ENCODE data around the gene IRX4.

IRX4 gene

GRCh38 chr5:1882337-1883119, at the start of gene IRX4:
Gene IRX4, minus strand, starts transcription at chr5:1882925. Its CDS starts 278 bp downstream, at chr5:1882647.
- Mint-ChIP-seq H3K36me3 (ENCODE audit: insufficient read depth) (peaks cover 4% of the 10 kb centered on the region), H3K9me3 (no peaks in the 10 kb centered on the region), H3K4me3 (no peak within 1 kb of the TSS), H3K4me1 (peaks cover 6% of the 10 kb centered on the region), H3K27me3 (peaks cover 52% of the 10 kb centered on the region), H3K27ac (ENCODE audit: low read depth) (no peak within 1 kb of the TSS)
- DNase-seq (ENCODE audit: low spot score in 2 of 2) (no peak), ATAC-seq (replicated peaks; ENCODE audit: extremely low read depth, poor library complexity, severe bottlenecking) (no peak)

- ATAC-seq (replicated peaks; ENCODE audit: extremely low read depth, poor library complexity, severe bottlenecking) (no peak), DNase-seq (ENCODE audit: low spot score in 2 of 2) (no peak)
- Mint-ChIP-seq H3K27ac (ENCODE audit: low read depth) (no peak overlapping the region), H3K36me3 (ENCODE audit: insufficient read depth) (no peaks in the 10 kb centered on the region), H3K27me3 (peaks cover 13% of the 10 kb centered on the region), H3K4me3 (no peak overlapping the region), H3K4me1 (no peaks in the 10 kb centered on the region), H3K9me3 (no peaks in the 10 kb centered on the region)
Observed at GRCh38 chr5:1931604-1932231, 49.0 kb upstream of the IRX4 start.

- Mint-ChIP-seq H3K9me3 (no peaks in the 10 kb centered on the region), H3K27me3 (peaks cover 10% of the 10 kb centered on the region), H3K27ac (ENCODE audit: low read depth) (no peak overlapping the region), H3K4me3 (no peak overlapping the region), H3K36me3 (ENCODE audit: insufficient read depth) (no peaks in the 10 kb centered on the region), H3K4me1 (no peaks in the 10 kb centered on the region)
- ATAC-seq (replicated peaks; ENCODE audit: extremely low read depth, poor library complexity, severe bottlenecking) (no peak), DNase-seq (ENCODE audit: low spot score in 2 of 2) (no peak)
Observed at GRCh38 chr5:1930880-1931603, 48.3 kb upstream of the IRX4 start.

- Mint-ChIP-seq H3K4me3 (no peak overlapping the region), H3K36me3 (ENCODE audit: insufficient read depth) (no peaks in the 10 kb centered on the region), H3K9me3 (no peaks in the 10 kb centered on the region), H3K27me3 (peaks cover 10% of the 10 kb centered on the region), H3K4me1 (no peaks in the 10 kb centered on the region), H3K27ac (ENCODE audit: low read depth) (no peak overlapping the region)
- DNase-seq (ENCODE audit: low spot score in 2 of 2) = no peak
- ATAC-seq (replicated peaks; ENCODE audit: extremely low read depth, poor library complexity, severe bottlenecking) = no peak
Observed at GRCh38 chr5:1930501-1930879, 47.8 kb upstream of the IRX4 start.

- Mint-ChIP-seq H3K9me3 (no peaks in the 10 kb centered on the region), H3K4me3 (no peak overlapping the region)
- no peak for ATAC-seq (replicated peaks; ENCODE audit: extremely low read depth, poor library complexity, severe bottlenecking)
Observed at GRCh38 chr5:1929108-1929991, 46.6 kb upstream of the IRX4 start.

GRCh38 chr5:1926471-1927341, 44.0 kb upstream of the IRX4 start:
- Mint-ChIP-seq H3K27me3 (peaks cover 5% of the 10 kb centered on the region), H3K9me3 (no peaks in the 10 kb centered on the region), H3K4me3 (no peak overlapping the region), H3K36me3 (ENCODE audit: insufficient read depth) (no peaks in the 10 kb centered on the region), H3K4me1 (no peaks in the 10 kb centered on the region), H3K27ac (ENCODE audit: low read depth) (no peak overlapping the region)
- no peak for ATAC-seq (replicated peaks; ENCODE audit: extremely low read depth, poor library complexity, severe bottlenecking)
- DNase-seq (ENCODE audit: low spot score in 2 of 2) = no peak

More at GRCh38 chr5:1929108-1929991, 46.6 kb upstream of the IRX4 start:
- Mint-ChIP-seq H3K27ac (ENCODE audit: low read depth) (no peak overlapping the region), H3K27me3 (no peaks in the 10 kb centered on the region), H3K4me1 (no peaks in the 10 kb centered on the region), H3K36me3 (ENCODE audit: insufficient read depth) (no peaks in the 10 kb centered on the region)
- DNase-seq (ENCODE audit: low spot score in 2 of 2) = no peak

- no peak for DNase-seq (ENCODE audit: low spot score in 2 of 2)
- Mint-ChIP-seq H3K27me3 (peaks cover 12% of the 10 kb centered on the region), H3K36me3 (ENCODE audit: insufficient read depth) (no peaks in the 10 kb centered on the region), H3K27ac (ENCODE audit: low read depth) (no peak overlapping the region), H3K9me3 (no peaks in the 10 kb centered on the region), H3K4me1 (no peaks in the 10 kb centered on the region), H3K4me3 (no peak overlapping the region)
- no peak for ATAC-seq (replicated peaks; ENCODE audit: extremely low read depth, poor library complexity, severe bottlenecking)
Observed at GRCh38 chr5:1926071-1926440, 43.3 kb upstream of the IRX4 start.

GRCh38 chr5:1925111-1926070, 42.7 kb upstream of the IRX4 start:
- Mint-ChIP-seq H3K4me1 (no peaks in the 10 kb centered on the region), H3K27ac (ENCODE audit: low read depth) (no peak overlapping the region), H3K27me3 (peaks cover 12% of the 10 kb centered on the region), H3K4me3 (no peak overlapping the region), H3K9me3 (no peaks in the 10 kb centered on the region), H3K36me3 (ENCODE audit: insufficient read depth) (no peaks in the 10 kb centered on the region)
- DNase-seq (ENCODE audit: low spot score in 2 of 2) = no peak
- ATAC-seq (replicated peaks; ENCODE audit: extremely low read depth, poor library complexity, severe bottlenecking) = no peak

- ATAC-seq (replicated peaks; ENCODE audit: extremely low read depth, poor library complexity, severe bottlenecking) = no peak
- Mint-ChIP-seq H3K9me3 (no peaks in the 10 kb centered on the region), H3K4me1 (no peaks in the 10 kb centered on the region), H3K27ac (ENCODE audit: low read depth) (no peak overlapping the region), H3K36me3 (ENCODE audit: insufficient read depth) (no peaks in the 10 kb centered on the region), H3K27me3 (peaks cover 12% of the 10 kb centered on the region), H3K4me3 (no peak overlapping the region)
- DNase-seq (ENCODE audit: low spot score in 2 of 2) = no peak
Observed at GRCh38 chr5:1923766-1924165, 41.0 kb upstream of the IRX4 start.

- Mint-ChIP-seq H3K27me3 (peaks cover 12% of the 10 kb centered on the region), H3K27ac (ENCODE audit: low read depth) (no peak overlapping the region), H3K9me3 (no peaks in the 10 kb centered on the region), H3K4me3 (no peak overlapping the region), H3K36me3 (ENCODE audit: insufficient read depth) (no peaks in the 10 kb centered on the region), H3K4me1 (no peaks in the 10 kb centered on the region)
- ATAC-seq (replicated peaks; ENCODE audit: extremely low read depth, poor library complexity, severe bottlenecking) (no peak), DNase-seq (ENCODE audit: low spot score in 2 of 2) (no peak)
Observed at GRCh38 chr5:1923341-1923740, 40.6 kb upstream of the IRX4 start.

- H3K36me3 Mint-ChIP-seq (ENCODE audit: insufficient read depth) = no peaks in the 10 kb centered on the region
- peaks cover 12% of the 10 kb centered on the region for H3K27me3 Mint-ChIP-seq
- H3K27ac Mint-ChIP-seq (ENCODE audit: low read depth) = no peak overlapping the region
- no peaks in the 10 kb centered on the region for H3K9me3 Mint-ChIP-seq
- ATAC-seq (replicated peaks; ENCODE audit: extremely low read depth, poor library complexity, severe bottlenecking) (no peak), DNase-seq (ENCODE audit: low spot score in 2 of 2) (no peak)
- H3K4me1 Mint-ChIP-seq = no peaks in the 10 kb centered on the region
- no peak overlapping the region for H3K4me3 Mint-ChIP-seq
Observed at GRCh38 chr5:1921711-1922110, 39.0 kb upstream of the IRX4 start.

Measured in central memory CD8-positive, alpha-beta T cell (primary cell).